ENCODE results near the gene ERVMER34-1.

The ERVMER34-1 gene

DNA sequence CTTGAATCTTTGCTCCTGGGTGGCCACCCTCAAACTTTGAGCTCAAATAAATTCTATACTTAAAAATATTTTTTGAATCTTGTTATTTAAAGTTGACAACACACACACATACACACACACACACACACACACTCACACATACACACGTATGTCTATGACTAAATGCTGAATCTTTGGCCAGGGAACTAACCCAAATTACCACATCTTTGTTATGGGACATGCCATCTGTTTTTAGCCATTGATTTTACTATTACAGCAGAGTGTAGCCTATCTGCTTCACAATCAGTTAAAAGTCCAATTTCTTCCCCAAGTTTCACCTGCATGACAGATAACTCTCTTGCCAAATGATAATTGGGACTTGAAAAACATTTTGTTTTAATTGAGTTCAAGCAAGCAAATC is 47.1 kb downstream of the ERVMER34-1 start:
- TF ChIP-seq FOXP2 (optimal IDR thresholded peaks at IDR 0.05; ENCODE audit: borderline replicate concordance, extremely low read depth, extremely low read length, insufficient read depth) (no peak), SIN3A (IDR thresholded peaks at IDR 0.05; ENCODE audit: borderline replicate concordance, insufficient read depth, low read length) (no peak), POLR2AphosphoS5 (IDR thresholded peaks at IDR 0.05; ENCODE audit: low read depth, low read length) (no peak), TAF1 (IDR thresholded peaks at IDR 0.05; ENCODE audit: borderline replicate concordance, insufficient read depth, low read length) (no peak)
- TF ChIP-seq, protein P1, sequence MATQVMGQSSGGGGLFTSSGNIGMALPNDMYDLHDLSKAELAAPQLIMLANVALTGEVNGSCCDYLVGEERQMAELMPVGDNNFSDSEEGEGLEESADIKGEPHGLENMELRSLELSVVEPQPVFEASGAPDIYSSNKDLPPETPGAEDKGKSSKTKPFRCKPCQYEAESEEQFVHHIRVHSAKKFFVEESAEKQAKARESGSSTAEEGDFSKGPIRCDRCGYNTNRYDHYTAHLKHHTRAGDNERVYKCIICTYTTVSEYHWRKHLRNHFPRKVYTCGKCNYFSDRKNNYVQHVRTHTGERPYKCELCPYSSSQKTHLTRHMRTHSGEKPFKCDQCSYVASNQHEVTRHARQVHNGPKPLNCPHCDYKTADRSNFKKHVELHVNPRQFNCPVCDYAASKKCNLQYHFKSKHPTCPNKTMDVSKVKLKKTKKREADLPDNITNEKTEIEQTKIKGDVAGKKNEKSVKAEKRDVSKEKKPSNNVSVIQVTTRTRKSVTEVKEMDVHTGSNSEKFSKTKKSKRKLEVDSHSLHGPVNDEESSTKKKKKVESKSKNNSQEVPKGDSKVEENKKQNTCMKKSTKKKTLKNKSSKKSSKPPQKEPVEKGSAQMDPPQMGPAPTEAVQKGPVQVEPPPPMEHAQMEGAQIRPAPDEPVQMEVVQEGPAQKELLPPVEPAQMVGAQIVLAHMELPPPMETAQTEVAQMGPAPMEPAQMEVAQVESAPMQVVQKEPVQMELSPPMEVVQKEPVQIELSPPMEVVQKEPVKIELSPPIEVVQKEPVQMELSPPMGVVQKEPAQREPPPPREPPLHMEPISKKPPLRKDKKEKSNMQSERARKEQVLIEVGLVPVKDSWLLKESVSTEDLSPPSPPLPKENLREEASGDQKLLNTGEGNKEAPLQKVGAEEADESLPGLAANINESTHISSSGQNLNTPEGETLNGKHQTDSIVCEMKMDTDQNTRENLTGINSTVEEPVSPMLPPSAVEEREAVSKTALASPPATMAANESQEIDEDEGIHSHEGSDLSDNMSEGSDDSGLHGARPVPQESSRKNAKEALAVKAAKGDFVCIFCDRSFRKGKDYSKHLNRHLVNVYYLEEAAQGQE (IDR thresholded peaks at IDR 0.05; ENCODE audit: insufficient read depth in 1 of 2, low read depth in 2 of 2, low read length in 2 of 2) = no peak

DNA sequence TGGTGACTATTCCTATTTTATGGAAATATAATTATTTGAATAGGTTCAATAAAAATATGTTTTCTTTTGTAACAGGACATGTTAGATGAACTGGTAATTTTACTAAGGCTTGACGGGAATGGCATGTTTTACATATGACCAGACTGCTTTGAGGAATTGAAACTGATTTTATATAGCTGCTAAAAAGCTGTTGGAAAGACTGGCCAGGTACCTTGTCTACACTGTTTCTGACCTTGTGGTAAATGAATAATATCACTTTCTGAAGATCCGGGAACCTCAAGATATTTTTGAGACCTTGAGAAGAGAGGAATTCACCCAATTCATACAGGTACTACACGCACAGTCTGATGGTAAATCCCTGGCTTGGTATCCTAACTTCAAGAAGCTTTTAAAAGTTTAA is 50.0 kb downstream of the ERVMER34-1 start:
- no peak for TF ChIP-seq SIN3A (IDR thresholded peaks at IDR 0.05; ENCODE audit: borderline replicate concordance, insufficient read depth, low read length)
- TF ChIP-seq TAF1 (IDR thresholded peaks at IDR 0.05; ENCODE audit: borderline replicate concordance, insufficient read depth, low read length) = no peak
- TF ChIP-seq FOXP2 (optimal IDR thresholded peaks at IDR 0.05; ENCODE audit: borderline replicate concordance, extremely low read depth, extremely low read length, insufficient read depth) = no peak
- TF ChIP-seq POLR2AphosphoS5 (IDR thresholded peaks at IDR 0.05; ENCODE audit: low read depth, low read length) = no peak
- TF ChIP-seq, protein P1 (IDR thresholded peaks at IDR 0.05; ENCODE audit: insufficient read depth in 1 of 2, low read depth in 2 of 2, low read length in 2 of 2) = no peak

DNA sequence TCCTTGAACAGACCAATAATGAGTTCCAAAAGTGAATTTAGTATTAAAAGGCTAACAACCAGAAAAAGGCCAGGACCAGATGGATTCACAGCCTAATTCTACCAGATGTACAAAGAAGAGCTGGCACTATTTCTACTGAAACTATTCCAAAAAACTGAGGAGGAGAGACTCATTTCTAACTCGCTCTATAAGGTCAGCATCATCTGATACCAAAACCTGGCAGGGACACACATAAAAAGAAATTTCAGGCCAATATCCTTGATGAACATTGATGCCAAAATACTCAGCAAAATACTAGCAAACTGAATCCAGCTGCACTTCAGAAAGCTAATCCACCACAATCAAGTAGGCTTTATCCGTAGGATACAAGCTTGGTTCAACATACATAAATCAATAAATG is 56.3 kb downstream of the ERVMER34-1 start:
- no peak for TF ChIP-seq TAF1 (IDR thresholded peaks at IDR 0.05; ENCODE audit: borderline replicate concordance, insufficient read depth, low read length)
- no peak for TF ChIP-seq SIN3A (IDR thresholded peaks at IDR 0.05; ENCODE audit: borderline replicate concordance, insufficient read depth, low read length)
- TF ChIP-seq, protein P1 (IDR thresholded peaks at IDR 0.05; ENCODE audit: insufficient read depth in 1 of 2, low read depth in 2 of 2, low read length in 2 of 2) = no peak
- no peak for TF ChIP-seq FOXP2 (optimal IDR thresholded peaks at IDR 0.05; ENCODE audit: borderline replicate concordance, extremely low read depth, extremely low read length, insufficient read depth)
- TF ChIP-seq POLR2AphosphoS5 (IDR thresholded peaks at IDR 0.05; ENCODE audit: low read depth, low read length) = no peak

DNA sequence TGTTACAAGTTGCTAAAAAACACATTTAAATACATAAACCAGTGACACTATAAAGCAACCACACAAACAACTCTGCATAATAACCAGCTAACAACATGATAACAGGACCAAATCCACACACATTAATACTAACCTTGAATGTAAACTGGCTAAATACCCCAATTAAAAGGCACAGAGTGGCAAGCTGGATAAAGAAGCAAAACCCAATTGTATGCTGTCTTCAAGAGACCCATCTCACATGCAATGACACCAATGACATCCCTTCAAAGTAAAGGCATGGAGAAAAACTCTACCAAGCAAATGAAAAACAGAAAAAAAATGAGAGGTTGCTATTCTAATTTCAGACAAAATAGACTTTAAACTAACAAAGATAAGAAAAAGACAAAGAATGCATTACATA is 57.7 kb downstream of the ERVMER34-1 start:
- no peak for TF ChIP-seq TAF1 (IDR thresholded peaks at IDR 0.05; ENCODE audit: borderline replicate concordance, insufficient read depth, low read length)
- TF ChIP-seq SIN3A (IDR thresholded peaks at IDR 0.05; ENCODE audit: borderline replicate concordance, insufficient read depth, low read length) = no peak
- TF ChIP-seq, protein P1 (IDR thresholded peaks at IDR 0.05; ENCODE audit: insufficient read depth in 1 of 2, low read depth in 2 of 2, low read length in 2 of 2) = no peak
- no peak for TF ChIP-seq POLR2AphosphoS5 (IDR thresholded peaks at IDR 0.05; ENCODE audit: low read depth, low read length)
- no peak for TF ChIP-seq FOXP2 (optimal IDR thresholded peaks at IDR 0.05; ENCODE audit: borderline replicate concordance, extremely low read depth, extremely low read length, insufficient read depth)

Data from PFSK-1 (cell line).